ENCODE results near the gene RAMP1. TPM values are rescaled to one million over a fixed set of nuclear protein-coding genes. Genes with fewer than 3 reads are reported as not detected.
"Not testable (repeated sequence)": the region's sequence is repeated elsewhere in the genome, so short reads cannot be mapped to it uniquely, and the experiment has no call there.

Gene RAMP1
- total RNA-seq, 4 donors from 2014 or later: 1.3 to 50.8 (median 31.5) TPM

DNA sequence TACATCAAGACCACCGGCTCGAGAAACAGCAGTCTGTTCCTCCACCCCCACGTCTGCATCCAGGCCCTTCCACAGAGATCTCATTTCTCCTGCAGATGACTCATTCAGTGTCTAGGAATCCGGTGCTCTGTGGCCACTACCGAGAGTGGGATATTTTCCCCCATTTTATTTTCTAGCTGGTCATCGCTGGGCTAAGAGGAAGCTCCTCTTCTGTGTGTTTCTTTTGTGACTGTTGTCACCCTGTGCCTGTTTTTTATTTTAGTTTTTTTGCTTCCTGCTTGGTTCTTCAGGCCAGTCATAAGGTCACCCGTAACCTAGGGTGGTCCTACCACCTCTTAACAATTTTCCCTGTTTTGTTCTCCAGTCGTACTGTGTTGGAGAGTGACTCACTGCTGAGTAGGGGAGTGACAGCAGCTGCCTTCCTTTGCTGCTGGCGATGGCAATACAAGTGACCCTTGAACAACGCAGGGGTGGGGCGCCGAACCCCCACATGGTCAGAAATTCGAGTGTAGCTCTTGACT is 6.7 kb downstream of the RAMP1 start:
- DNase-seq (ENCODE audit: low spot score) (no peak), ATAC-seq (ENCODE audit: low FRiP score) (peak; percentile 41)
- no peak for TF ChIP-seq CTCF (IDR thresholded peaks at IDR 0.05)

DNA sequence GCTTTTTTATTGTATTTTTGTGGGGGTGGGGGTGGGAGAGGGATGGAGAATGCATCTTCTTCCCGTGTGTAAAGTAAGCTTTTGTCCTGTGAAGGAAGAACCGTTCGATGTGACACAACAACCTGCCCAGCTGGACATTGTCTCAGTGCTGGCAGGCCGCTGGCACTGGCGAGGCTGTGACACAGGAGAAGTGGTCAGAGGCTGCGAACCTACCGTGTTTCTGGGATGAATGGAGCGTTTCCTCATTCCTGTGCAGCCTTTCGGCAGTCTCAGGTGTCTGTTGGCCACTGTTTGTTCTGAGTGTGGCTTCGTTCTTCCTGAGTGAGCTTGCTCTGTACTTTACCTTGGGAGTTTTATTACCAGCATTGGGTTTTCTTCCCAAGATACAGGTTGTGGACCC is 8.0 kb downstream of the RAMP1 start:
- TF ChIP-seq CTCF (IDR thresholded peaks at IDR 0.05): no peak
- ATAC-seq (ENCODE audit: low FRiP score) (no peak), DNase-seq (ENCODE audit: low spot score) (no peak)

GRCh38 chr2:237868074-237868473 is 8.7 kb downstream of the RAMP1 start:
- DNase-seq (ENCODE audit: low spot score); ATAC-seq (ENCODE audit: low FRiP score): not testable (repeated sequence)

DNA sequence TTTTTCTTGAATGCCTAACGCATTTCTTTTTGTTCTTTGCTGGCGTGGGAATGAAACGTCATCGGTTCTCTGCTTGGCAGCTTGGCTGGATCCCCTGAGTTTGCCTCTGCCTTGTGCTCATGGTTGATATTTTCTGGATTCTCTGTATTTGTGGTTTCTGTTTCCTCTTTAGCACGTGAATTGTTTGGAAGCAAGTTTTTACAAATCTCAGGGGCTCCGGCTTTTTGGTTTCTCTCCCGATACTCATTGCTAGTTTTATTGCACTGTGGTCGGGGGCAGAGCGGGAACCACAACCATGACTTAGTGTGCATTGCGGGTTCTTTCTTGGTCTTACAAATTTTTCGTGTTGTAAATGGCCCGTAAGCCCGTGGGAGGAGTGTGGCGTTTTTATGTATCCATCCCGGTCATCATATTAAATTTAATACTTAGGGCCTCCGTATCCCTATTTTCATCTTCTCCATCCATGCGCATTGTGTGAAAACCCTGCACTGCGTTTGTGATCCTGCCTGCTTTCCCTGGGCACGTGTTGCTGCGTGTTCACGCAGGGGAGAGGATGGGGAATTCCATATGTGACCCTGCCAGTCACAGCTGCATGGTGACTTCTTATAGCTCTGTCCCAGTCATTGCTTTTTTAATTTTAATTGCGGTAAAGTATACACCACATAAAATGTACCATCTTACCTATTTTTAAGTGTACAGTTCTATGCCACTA is 9.4 kb downstream of the RAMP1 start:
- DNase-seq (ENCODE audit: low spot score) (no peak), ATAC-seq (ENCODE audit: low FRiP score) (no peak)
- TF ChIP-seq CTCF (IDR thresholded peaks at IDR 0.05): no peak

GRCh38 chr2:237869343-237870102 is 10.1 kb downstream of the RAMP1 start:
- ATAC-seq (ENCODE audit: low FRiP score) (no peak), DNase-seq (ENCODE audit: low spot score) (no peak)
- TF ChIP-seq CTCF (IDR thresholded peaks at IDR 0.05): no peak

- ATAC-seq (ENCODE audit: low FRiP score) (no peak), DNase-seq (ENCODE audit: low spot score) (no peak)
- no peak for TF ChIP-seq CTCF (IDR thresholded peaks at IDR 0.05)
Observed at GRCh38 chr2:237870126-237870525, 10.7 kb downstream of the RAMP1 start.

GRCh38 chr2:237870754-237871651 is 11.6 kb downstream of the RAMP1 start:
- DNase-seq (ENCODE audit: low spot score) (no peak), ATAC-seq (ENCODE audit: low FRiP score) (no peak)

More at GRCh38 chr2:237870754-237871651, 11.6 kb downstream of the RAMP1 start:
- TF ChIP-seq CTCF (IDR thresholded peaks at IDR 0.05): no peak

All from omental fat pad (tissue), 4 donors.